Measurements from ENCODE around the gene TBC1D12. TPM values are rescaled to one million over a fixed set of nuclear protein-coding genes. Genes with fewer than 3 reads are reported as not detected.

The TBC1D12 gene
- total RNA-seq, 2 experiments from 2014 or later = 1.9 to 3.9 TPM

GRCh38 chr10:94417321-94417720 lies 15.0 kb downstream of the TBC1D12 start:
- DNase-seq (ENCODE audit: low spot score) = no peak
- ChIA-PET POLR2A (interaction anchor here (0.8 to 1.1 kb wide), 3 partner anchors 11 to 17 kb away, joined by 3 to 4 read pairs (median 3); no protein-coding TSS in a partner anchor), CTCF (ENCODE audit: unreplicated experiment) (no interaction called here)
- Histone ChIP-seq H3K4me3 (ENCODE audit: low read depth, low read length, poor library complexity, severe bottlenecking) (no peak overlapping the region), H3K36me3 (ENCODE audit: insufficient read depth, low read length) (no peaks in the 10 kb centered on the region), H3K9me3 (ENCODE audit: low read length) (no peaks in the 10 kb centered on the region), H4K20me1 (ENCODE audit: insufficient read depth, low read length) (no peaks in the 10 kb centered on the region), H3K79me2 (ENCODE audit: insufficient read depth, low read depth, low read length) (no peaks in the 10 kb centered on the region; the same call in 1 of the 2 replicates), H2AFZ (ENCODE audit: low read length) (no peak overlapping the region), H3K27ac (ENCODE audit: low read depth, low read length, poor library complexity, severe bottlenecking) (no peak overlapping the region), H3K9me2 (ENCODE audit: insufficient read depth, low read length) (no peaks in the 10 kb centered on the region), H3K4me1 (ENCODE audit: insufficient read depth, low read length, poor library complexity, severe bottlenecking) (no peaks in the 10 kb centered on the region), H3K4me2 (ENCODE audit: low read length) (no peak overlapping the region)
- BruUV-seq (replicated peaks) = no TSS peak
- TF ChIP-seq EZH2phosphoT487 (IDR thresholded peaks at IDR 0.05; ENCODE audit: borderline replicate concordance, low read depth, low read length) (no peak), CTCF (conservative IDR thresholded peaks at IDR 0.05; ENCODE audit: low read length) (no peak)
- intact Hi-C loops (cut with micrococcal nuclease; ENCODE audit: unreplicated experiment) = no loop called here

- no peaks in the 10 kb centered on the region; the same call in 1 of the 2 replicates for H3K79me2 ChIP-seq (ENCODE audit: insufficient read depth, low read depth, low read length)
- H3K4me3 ChIP-seq (ENCODE audit: low read depth, low read length, poor library complexity, severe bottlenecking) = no peak overlapping the region
- intact Hi-C loops (cut with micrococcal nuclease; ENCODE audit: unreplicated experiment) = no loop called here
- H4K20me1 ChIP-seq (ENCODE audit: insufficient read depth, low read length) = no peaks in the 10 kb centered on the region
- H3K9me2 ChIP-seq (ENCODE audit: insufficient read depth, low read length) = no peaks in the 10 kb centered on the region
- no peaks in the 10 kb centered on the region for H3K36me3 ChIP-seq (ENCODE audit: insufficient read depth, low read length)
- H3K4me1 ChIP-seq (ENCODE audit: insufficient read depth, low read length, poor library complexity, severe bottlenecking) = no peaks in the 10 kb centered on the region
- no peak for DNase-seq (ENCODE audit: low spot score)
- no peak for TF ChIP-seq CTCF (conservative IDR thresholded peaks at IDR 0.05; ENCODE audit: low read length)
- no peak for TF ChIP-seq EZH2phosphoT487 (IDR thresholded peaks at IDR 0.05; ENCODE audit: borderline replicate concordance, low read depth, low read length)
- no peaks in the 10 kb centered on the region for H3K9me3 ChIP-seq (ENCODE audit: low read length)
- no peak overlapping the region for H3K27ac ChIP-seq (ENCODE audit: low read depth, low read length, poor library complexity, severe bottlenecking)
- POLR2A ChIA-PET = interaction anchor here (1.0 kb wide), 1 partner anchor 9 kb away, joined by 3 read pairs; no protein-coding TSS in a partner anchor
- no peak overlapping the region for H2AFZ ChIP-seq (ENCODE audit: low read length)
- CTCF ChIA-PET (ENCODE audit: unreplicated experiment) = no interaction called here
- no peak overlapping the region for H3K4me2 ChIP-seq (ENCODE audit: low read length)
- BruUV-seq (replicated peaks) = no TSS peak
Measured at GRCh38 chr10:94420516-94420915, 18.2 kb downstream of the TBC1D12 start.

- no peaks in the 10 kb centered on the region for H3K9me3 ChIP-seq (ENCODE audit: low read length)
- CTCF ChIA-PET (ENCODE audit: unreplicated experiment) = no interaction called here
- no peaks in the 10 kb centered on the region for H3K4me1 ChIP-seq (ENCODE audit: insufficient read depth, low read length, poor library complexity, severe bottlenecking)
- intact Hi-C loops (cut with micrococcal nuclease; ENCODE audit: unreplicated experiment) = no loop called here
- no peaks in the 10 kb centered on the region; the same call in 1 of the 2 replicates for H3K79me2 ChIP-seq (ENCODE audit: insufficient read depth, low read depth, low read length)
- POLR2A ChIA-PET = interaction anchor here (1.0 kb wide), 1 partner anchor 10 kb away, joined by 3 read pairs; no protein-coding TSS in a partner anchor
- H3K36me3 ChIP-seq (ENCODE audit: insufficient read depth, low read length) = no peaks in the 10 kb centered on the region
- no peak for DNase-seq (ENCODE audit: low spot score)
- no peaks in the 10 kb centered on the region for H4K20me1 ChIP-seq (ENCODE audit: insufficient read depth, low read length)
- H3K27ac ChIP-seq (ENCODE audit: low read depth, low read length, poor library complexity, severe bottlenecking) = no peak overlapping the region
- no peak for TF ChIP-seq EZH2phosphoT487 (IDR thresholded peaks at IDR 0.05; ENCODE audit: borderline replicate concordance, low read depth, low read length)
- TF ChIP-seq CTCF (conservative IDR thresholded peaks at IDR 0.05; ENCODE audit: low read length) = no peak
- no TSS peak for BruUV-seq (replicated peaks)
- H3K4me2 ChIP-seq (ENCODE audit: low read length) = no peak overlapping the region
- no peak overlapping the region for H2AFZ ChIP-seq (ENCODE audit: low read length)
- no peak overlapping the region for H3K4me3 ChIP-seq (ENCODE audit: low read depth, low read length, poor library complexity, severe bottlenecking)
- no peaks in the 10 kb centered on the region for H3K9me2 ChIP-seq (ENCODE audit: insufficient read depth, low read length)
Measured at GRCh38 chr10:94420998-94421528, 18.7 kb downstream of the TBC1D12 start.

All from OCI-LY7 (cell line).